ENCODE measurements around the gene RAI14. TPM values are rescaled to one million over a fixed set of nuclear protein-coding genes. Genes with fewer than 3 reads are reported as not detected.

The RAI14 gene
- total RNA-seq, 1 experiment from 2014 or later = 71.5 TPM

DNA sequence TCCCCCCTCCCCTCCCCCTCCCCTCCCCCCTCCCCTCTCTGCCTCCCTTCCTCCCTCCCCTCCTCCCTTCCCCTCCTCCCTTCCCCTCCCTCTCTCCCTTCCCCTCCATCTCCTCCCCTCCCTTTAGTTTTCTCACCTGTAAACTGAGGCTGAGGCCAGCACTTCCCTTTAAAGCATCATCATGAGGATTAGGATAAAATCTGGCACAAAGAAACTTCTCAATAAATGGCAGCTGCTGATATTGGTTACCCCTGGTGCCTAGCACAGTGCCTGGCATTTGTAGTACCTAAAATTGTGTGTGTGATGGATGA is 41.9 kb downstream of the RAI14 start:
- no peaks in the 10 kb centered on the region; the same call in 1 of the 2 replicates for H3K36me3 ChIP-seq (ENCODE audit: control insufficient read depth, insufficient read depth, low read length)
- no peak overlapping the region for H3K4me3 ChIP-seq (ENCODE audit: low read depth, low read length)
- no peak overlapping the region for H3K4me3 Mint-ChIP-seq (ENCODE audit: unreplicated experiment)
- peaks cover 55% of the 10 kb centered on the region for H3K4me1 ChIP-seq
- H3K27me3 ChIP-seq (replicated peaks; ENCODE audit: control insufficient read depth, insufficient read depth, low read length) = no peaks in the 10 kb centered on the region
- no peaks in the 10 kb centered on the region for H3K27me3 Mint-ChIP-seq (ENCODE audit: insufficient read depth, unreplicated experiment)
- intact Hi-C loops (cut with micrococcal nuclease; ENCODE audit: unreplicated experiment) = no loop called here
- BruUV-seq (replicated peaks) = no TSS peak
- no peaks in the 10 kb centered on the region for H3K9me3 ChIP-seq
- H3K27ac Mint-ChIP-seq (ENCODE audit: unreplicated experiment) = peak overlapping the region; percentile 62
- ChIA-PET CTCF (no interaction called here), POLR2A (no interaction called here)
- no peaks in the 10 kb centered on the region for H3K9me3 Mint-ChIP-seq (ENCODE audit: unreplicated experiment)
- peaks cover 8% of the 10 kb centered on the region for H3K36me3 Mint-ChIP-seq (ENCODE audit: insufficient read depth, unreplicated experiment)
- DNase-seq = no peak
- H3K4me1 Mint-ChIP-seq (ENCODE audit: low read depth, unreplicated experiment) = peaks cover 49% of the 10 kb centered on the region
- TF ChIP-seq CTCF (IDR thresholded peaks at IDR 0.05; ENCODE audit: insufficient read depth in 1 of 2, low read depth in 1 of 2, low read length in 1 of 2, severe bottlenecking in 1 of 2, unreplicated experiment in 1 of 2) = no peak

- TF ChIP-seq CTCF (IDR thresholded peaks at IDR 0.05; ENCODE audit: insufficient read depth in 1 of 2, low read depth in 1 of 2, low read length in 1 of 2, severe bottlenecking in 1 of 2, unreplicated experiment in 1 of 2) = no peak
- CTCF ChIA-PET = no interaction called here
- peaks cover 50% of the 10 kb centered on the region for H3K4me1 Mint-ChIP-seq (ENCODE audit: low read depth, unreplicated experiment)
- Histone ChIP-seq H3K4me1 (peaks cover 61% of the 10 kb centered on the region), H3K27me3 (replicated peaks; ENCODE audit: control insufficient read depth, insufficient read depth, low read length) (no peaks in the 10 kb centered on the region), H3K36me3 (ENCODE audit: control insufficient read depth, insufficient read depth, low read length) (no peaks in the 10 kb centered on the region; the same call in 1 of the 2 replicates), H3K9me3 (no peaks in the 10 kb centered on the region), H3K4me3 (ENCODE audit: low read depth, low read length) (no peak overlapping the region)
- intact Hi-C loops (cut with micrococcal nuclease; ENCODE audit: unreplicated experiment) = loop anchor here (1.0 kb wide), 3 partner anchors 11 to 175 kb away; no protein-coding TSS in a partner anchor
- H3K27me3 Mint-ChIP-seq (ENCODE audit: insufficient read depth, unreplicated experiment) = no peaks in the 10 kb centered on the region
- DNase-seq = no peak
- POLR2A ChIA-PET = interaction anchor here (1.7 kb wide), 1 partner anchor 12 kb away, joined by 9 read pairs; no protein-coding TSS in a partner anchor
- no TSS peak for BruUV-seq (replicated peaks)
- H3K4me3 Mint-ChIP-seq (ENCODE audit: unreplicated experiment) = peak overlapping the region; percentile 18
- no peaks in the 10 kb centered on the region for H3K9me3 Mint-ChIP-seq (ENCODE audit: unreplicated experiment)
- peak overlapping the region; percentile 62 for H3K27ac Mint-ChIP-seq (ENCODE audit: unreplicated experiment)
- H3K36me3 Mint-ChIP-seq (ENCODE audit: insufficient read depth, unreplicated experiment) = peaks cover 8% of the 10 kb centered on the region
These were observed 42.6 kb downstream of the RAI14 start for GRCh38 chr5:34698754-34699153.

DNA sequence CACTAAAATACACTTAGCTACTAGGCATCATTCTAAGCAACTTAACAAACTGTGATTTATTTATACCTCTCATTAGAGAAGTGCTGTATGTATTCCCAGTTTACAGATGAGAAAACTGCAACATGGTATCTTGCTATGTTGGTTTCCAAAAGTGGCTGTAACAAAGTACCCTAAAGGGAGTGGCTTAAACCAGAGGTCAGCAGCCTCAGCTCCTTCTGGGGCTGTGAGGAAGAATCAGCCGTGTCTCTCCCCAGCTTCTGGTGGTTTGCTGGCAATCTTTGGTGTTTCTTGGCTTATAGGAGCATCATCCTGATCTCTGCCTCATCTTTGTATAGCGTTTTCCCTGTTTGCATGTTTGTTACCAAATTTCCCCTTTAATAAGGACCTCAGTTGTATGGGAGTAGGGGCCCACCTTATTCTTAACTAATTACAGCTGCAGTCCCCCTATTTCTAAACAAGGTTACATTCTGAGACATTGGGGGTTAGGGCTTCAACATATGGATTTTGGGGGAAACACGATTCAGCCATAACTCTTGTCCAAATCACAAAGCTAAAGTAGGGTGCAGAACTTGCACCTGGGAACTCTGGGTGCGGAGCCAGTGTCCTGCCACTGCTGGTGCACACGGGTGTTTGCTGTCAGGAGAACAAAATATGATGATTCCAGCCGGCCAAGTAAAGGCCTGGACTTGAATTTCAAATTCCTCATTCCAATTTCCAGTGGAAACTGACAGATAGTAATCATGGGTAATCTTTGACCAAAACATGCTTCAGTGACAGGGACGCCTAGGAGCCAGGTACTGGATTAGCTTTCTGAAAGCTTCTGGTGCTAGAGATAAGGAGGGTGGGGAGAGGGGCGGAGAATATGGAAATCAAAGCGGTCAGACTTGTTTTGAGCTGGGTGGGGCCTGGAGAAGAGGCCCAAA is 43.3 kb downstream of the RAI14 start:
- Mint-ChIP-seq H3K4me3 (ENCODE audit: unreplicated experiment) (peak overlapping the region; percentile 68), H3K36me3 (ENCODE audit: insufficient read depth, unreplicated experiment) (peaks cover 8% of the 10 kb centered on the region), H3K4me1 (ENCODE audit: low read depth, unreplicated experiment) (peaks cover 50% of the 10 kb centered on the region), H3K9me3 (ENCODE audit: unreplicated experiment) (no peaks in the 10 kb centered on the region), H3K27ac (ENCODE audit: unreplicated experiment) (peak overlapping the region; percentile 62), H3K27me3 (ENCODE audit: insufficient read depth, unreplicated experiment) (no peaks in the 10 kb centered on the region)
- peak; percentile 83 to 87 for DNase-seq
- no peak overlapping the region for H3K4me3 ChIP-seq (ENCODE audit: low read depth, low read length)
- H3K27me3 ChIP-seq (replicated peaks; ENCODE audit: control insufficient read depth, insufficient read depth, low read length) = no peaks in the 10 kb centered on the region
- ChIA-PET POLR2A (interaction anchor here (1.7 kb wide), 1 partner anchor 13 kb away, joined by 9 read pairs; no protein-coding TSS in a partner anchor), CTCF (interaction anchor here (1.0 kb wide), 2 partner anchors 12 to 57 kb away, joined by 3 read pairs; no protein-coding TSS in a partner anchor)
- no peaks in the 10 kb centered on the region for H3K9me3 ChIP-seq
- TF ChIP-seq CTCF (IDR thresholded peaks at IDR 0.05; ENCODE audit: insufficient read depth in 1 of 2, low read depth in 1 of 2, low read length in 1 of 2, severe bottlenecking in 1 of 2, unreplicated experiment in 1 of 2) = no peak
- H3K4me1 ChIP-seq = peaks cover 65% of the 10 kb centered on the region
- intact Hi-C loops (cut with micrococcal nuclease; ENCODE audit: unreplicated experiment) = loop anchor here (1.0 to 5.0 kb wide), 7 partner anchors 12 to 213 kb away; no protein-coding TSS in a partner anchor
- BruUV-seq (replicated peaks) = no TSS peak
- H3K36me3 ChIP-seq (ENCODE audit: control insufficient read depth, insufficient read depth, low read length) = no peaks in the 10 kb centered on the region; the same call in 1 of the 2 replicates
